HG02642 (cell line): ENCODE measurements around the gene BMPR2.
"Not testable (repeated sequence)": the region's sequence is repeated elsewhere in the genome, so short reads cannot be mapped to it uniquely, and the experiment has no call there.

ENCODE experiments used
- ATAC-seq: cut with Tn5 transposase; IDR thresholded peaks from one replicate; pipeline ENCODE4 v1.9.1; 2021; ENCODE audit warnings: mild to moderate bottlenecking; ENCODE audit not compliant: unreplicated experiment, poor library complexity

BMPR2 gene

GRCh38 chr2:202442882-202443281 lies 66.8 kb downstream of the BMPR2 start:
- ATAC-seq, result no peak

GRCh38 chr2:202444000-202444399 lies 67.9 kb downstream of the BMPR2 start:
- no peak for ATAC-seq

- ATAC-seq, result no peak
Measured at GRCh38 chr2:202449344-202449743, 73.2 kb downstream of the BMPR2 start.

GRCh38 chr2:202450785-202451184 lies 74.7 kb downstream of the BMPR2 start:
- ATAC-seq, result no peak

- ATAC-seq, result no peak
Measured at GRCh38 chr2:202452744-202453143, 76.6 kb downstream of the BMPR2 start.

GRCh38 chr2:202454536-202454935 lies 78.4 kb downstream of the BMPR2 start:
- no peak for ATAC-seq

GRCh38 chr2:202455114-202455513 lies 79.0 kb downstream of the BMPR2 start:
- no peak for ATAC-seq

GRCh38 chr2:202460119-202460518 lies 84.0 kb downstream of the BMPR2 start:
- no peak for ATAC-seq

GRCh38 chr2:202479090-202479489 lies 103.0 kb downstream of the BMPR2 start:
- no peak for ATAC-seq

GRCh38 chr2:202479610-202480009 lies 103.5 kb downstream of the BMPR2 start:
- ATAC-seq, result no peak

- ATAC-seq, result no peak
Measured at GRCh38 chr2:202486351-202486750, 110.2 kb downstream of the BMPR2 start.

GRCh38 chr2:202488671-202489070 lies 112.5 kb downstream of the BMPR2 start:
- ATAC-seq, result no peak

GRCh38 chr2:202490479-202490878 lies 114.4 kb downstream of the BMPR2 start:
- ATAC-seq, result no peak

GRCh38 chr2:202491514-202491913 lies 115.4 kb downstream of the BMPR2 start:
- ATAC-seq, result no peak

GRCh38 chr2:202494300-202495229 lies 118.4 kb downstream of the BMPR2 start:
- ATAC-seq, result no peak

GRCh38 chr2:202495230-202495604 lies 119.1 kb downstream of the BMPR2 start:
- ATAC-seq, result no peak

GRCh38 chr2:202496835-202497472 lies 120.8 kb downstream of the BMPR2 start:
- ATAC-seq, result not testable (repeated sequence)

- ATAC-seq, result not testable (repeated sequence)
Measured at GRCh38 chr2:202497473-202497866, 121.3 kb downstream of the BMPR2 start.

- not testable (repeated sequence) for ATAC-seq
Measured at GRCh38 chr2:202499841-202500240, 123.7 kb downstream of the BMPR2 start.

GRCh38 chr2:202503276-202503675 lies 127.1 kb downstream of the BMPR2 start:
- ATAC-seq, result not testable (repeated sequence)

GRCh38 chr2:202508686-202509085 lies 132.6 kb downstream of the BMPR2 start:
- ATAC-seq, result no peak

- ATAC-seq, result no peak
Measured at GRCh38 chr2:202510911-202511310, 134.8 kb downstream of the BMPR2 start.
